ENCODE data around the gene SLC25A11.
"Not testable (repeated sequence)": the region's sequence is repeated elsewhere in the genome, so short reads cannot be mapped to it uniquely, and the experiment has no call there.

DNA sequence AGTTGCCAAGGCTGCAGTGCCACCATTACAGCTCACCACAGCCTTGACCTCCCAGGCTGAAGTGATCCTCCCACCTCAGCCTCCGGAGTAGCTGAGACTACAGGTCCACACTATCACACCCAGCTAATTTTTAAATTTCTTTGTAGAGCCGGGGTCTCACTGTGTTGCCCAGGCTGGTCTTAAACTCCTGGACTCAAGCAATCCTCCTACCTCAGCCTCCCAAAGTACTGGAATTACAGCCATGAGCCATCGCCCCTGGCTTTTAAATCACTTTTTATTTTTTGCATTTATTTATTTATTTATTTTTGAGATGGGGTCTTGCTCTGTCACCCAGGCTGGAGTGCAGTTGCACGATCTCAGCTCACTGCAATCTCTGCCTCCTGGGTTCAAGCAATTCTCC is 25.3 kb downstream of the SLC25A11 start:
- not testable (repeated sequence) for TF ChIP-seq CTCF (IDR thresholded peaks at IDR 0.05); SIN3A (IDR thresholded peaks at IDR 0.05; ENCODE audit: borderline replicate concordance, low read depth, low read length); RCOR1 (IDR thresholded peaks at IDR 0.05; ENCODE audit: low read length); EP300 (IDR thresholded peaks at IDR 0.05; ENCODE audit: borderline replicate concordance in 1 of 2, low read depth in 1 of 2, low read length in 1 of 2); GABPA (IDR thresholded peaks at IDR 0.05; ENCODE audit: low read depth); SMC3 (IDR thresholded peaks at IDR 0.05; ENCODE audit: low read depth, low read length); TCF12 (IDR thresholded peaks at IDR 0.05); POLR2AphosphoS5 (IDR thresholded peaks at IDR 0.05; ENCODE audit: low read depth, low read length); RXRA (IDR thresholded peaks at IDR 0.05; ENCODE audit: borderline replicate concordance, low read depth)
- TF ChIP-seq, protein P1, sequence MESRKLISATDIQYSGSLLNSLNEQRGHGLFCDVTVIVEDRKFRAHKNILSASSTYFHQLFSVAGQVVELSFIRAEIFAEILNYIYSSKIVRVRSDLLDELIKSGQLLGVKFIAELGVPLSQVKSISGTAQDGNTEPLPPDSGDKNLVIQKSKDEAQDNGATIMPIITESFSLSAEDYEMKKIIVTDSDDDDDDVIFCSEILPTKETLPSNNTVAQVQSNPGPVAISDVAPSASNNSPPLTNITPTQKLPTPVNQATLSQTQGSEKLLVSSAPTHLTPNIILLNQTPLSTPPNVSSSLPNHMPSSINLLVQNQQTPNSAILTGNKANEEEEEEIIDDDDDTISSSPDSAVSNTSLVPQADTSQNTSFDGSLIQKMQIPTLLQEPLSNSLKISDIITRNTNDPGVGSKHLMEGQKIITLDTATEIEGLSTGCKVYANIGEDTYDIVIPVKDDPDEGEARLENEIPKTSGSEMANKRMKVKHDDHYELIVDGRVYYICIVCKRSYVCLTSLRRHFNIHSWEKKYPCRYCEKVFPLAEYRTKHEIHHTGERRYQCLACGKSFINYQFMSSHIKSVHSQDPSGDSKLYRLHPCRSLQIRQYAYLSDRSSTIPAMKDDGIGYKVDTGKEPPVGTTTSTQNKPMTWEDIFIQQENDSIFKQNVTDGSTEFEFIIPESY (IDR thresholded peaks at IDR 0.05; ENCODE audit: borderline replicate concordance, low read depth) = not testable (repeated sequence)
- TF ChIP-seq, protein P2, sequence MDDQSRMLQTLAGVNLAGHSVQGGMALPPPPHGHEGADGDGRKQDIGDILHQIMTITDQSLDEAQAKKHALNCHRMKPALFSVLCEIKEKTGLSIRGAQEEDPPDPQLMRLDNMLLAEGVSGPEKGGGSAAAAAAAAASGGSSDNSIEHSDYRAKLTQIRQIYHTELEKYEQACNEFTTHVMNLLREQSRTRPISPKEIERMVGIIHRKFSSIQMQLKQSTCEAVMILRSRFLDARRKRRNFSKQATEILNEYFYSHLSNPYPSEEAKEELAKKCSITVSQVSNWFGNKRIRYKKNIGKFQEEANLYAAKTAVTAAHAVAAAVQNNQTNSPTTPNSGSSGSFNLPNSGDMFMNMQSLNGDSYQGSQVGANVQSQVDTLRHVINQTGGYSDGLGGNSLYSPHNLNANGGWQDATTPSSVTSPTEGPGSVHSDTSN (IDR thresholded peaks at IDR 0.05) = not testable (repeated sequence)
